Dedifferentiated amniotic fluid mesenchymal stem cell (primary cell): Measurements from ENCODE around the gene ALDH1A2.
"Not testable (repeated sequence)": the region's sequence is repeated elsewhere in the genome, so short reads cannot be mapped to it uniquely, and the experiment has no call there.

Experiments
- DNase-seq: peaks from one replicate; pipeline ENCODE4 v3.0.0-alpha.2; 2016; ENCODE audit errors: extremely low spot score

ALDH1A2 gene

DNA sequence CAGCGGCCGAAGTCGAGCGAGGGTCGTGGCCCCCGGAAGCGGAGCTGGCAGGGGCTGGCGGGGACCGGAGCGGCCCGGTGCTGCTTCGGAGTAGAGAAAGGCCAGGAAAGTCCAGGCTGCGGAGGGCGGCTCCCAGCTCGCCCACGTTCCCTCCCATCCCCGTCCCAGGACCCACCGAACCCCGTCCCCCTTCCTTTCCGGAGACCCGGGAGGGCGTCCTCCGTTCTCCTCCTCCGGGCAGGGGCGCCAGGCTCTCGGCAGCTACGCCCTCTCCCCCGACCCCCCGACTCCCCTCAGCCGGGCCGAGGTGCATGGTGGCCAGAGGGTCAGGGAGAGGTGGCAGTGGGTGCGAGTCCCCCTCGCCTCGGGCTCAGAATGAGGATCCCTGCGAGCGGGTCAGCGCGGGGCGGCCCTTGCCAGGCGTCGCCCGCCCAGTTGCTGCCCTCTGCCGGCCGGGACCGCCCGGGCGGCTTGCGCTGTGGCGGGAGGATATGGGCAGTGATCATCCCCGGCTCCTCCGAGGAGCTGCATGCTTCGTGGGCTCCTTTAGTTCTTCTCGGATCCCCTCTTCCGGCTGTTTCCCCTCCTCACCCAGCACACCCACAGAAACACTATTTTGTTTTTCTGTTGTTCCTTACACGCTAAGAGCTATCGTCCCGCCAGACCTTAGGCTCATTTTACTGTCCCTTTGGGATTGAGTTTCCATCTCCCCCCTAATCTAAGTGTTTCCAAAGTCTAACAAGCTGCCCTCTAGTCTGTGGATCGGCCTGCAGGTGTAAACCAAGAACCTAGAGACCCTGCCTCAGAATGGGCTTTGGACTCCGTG, 744 bp upstream of the ALDH1A2 start:
- DNase-seq, result peak; percentile 43

DNA sequence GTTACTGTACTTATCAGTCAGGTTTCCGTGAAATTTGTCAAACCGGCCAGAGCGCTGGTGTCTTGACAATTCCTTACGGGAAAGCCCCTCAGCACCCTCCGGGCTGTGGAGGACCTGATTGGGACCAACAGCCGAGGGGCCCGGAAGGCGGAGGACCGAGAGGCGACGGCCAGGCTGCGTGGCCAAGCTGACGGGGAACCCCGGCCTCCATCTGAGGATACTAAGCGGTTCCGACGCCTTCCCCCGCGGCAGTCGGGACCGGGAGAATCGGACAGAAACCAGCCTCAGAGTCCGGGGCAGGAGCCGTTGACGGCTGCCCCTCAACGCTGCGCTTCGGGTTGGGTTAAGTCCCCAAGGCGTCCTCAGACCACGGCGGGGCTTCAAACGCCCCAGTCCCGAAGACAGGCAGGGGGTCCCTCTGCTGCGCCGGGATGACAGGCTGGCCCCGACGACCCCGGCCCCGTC, 499 bp downstream of the ALDH1A2 start:
- no peak for DNase-seq

DNA sequence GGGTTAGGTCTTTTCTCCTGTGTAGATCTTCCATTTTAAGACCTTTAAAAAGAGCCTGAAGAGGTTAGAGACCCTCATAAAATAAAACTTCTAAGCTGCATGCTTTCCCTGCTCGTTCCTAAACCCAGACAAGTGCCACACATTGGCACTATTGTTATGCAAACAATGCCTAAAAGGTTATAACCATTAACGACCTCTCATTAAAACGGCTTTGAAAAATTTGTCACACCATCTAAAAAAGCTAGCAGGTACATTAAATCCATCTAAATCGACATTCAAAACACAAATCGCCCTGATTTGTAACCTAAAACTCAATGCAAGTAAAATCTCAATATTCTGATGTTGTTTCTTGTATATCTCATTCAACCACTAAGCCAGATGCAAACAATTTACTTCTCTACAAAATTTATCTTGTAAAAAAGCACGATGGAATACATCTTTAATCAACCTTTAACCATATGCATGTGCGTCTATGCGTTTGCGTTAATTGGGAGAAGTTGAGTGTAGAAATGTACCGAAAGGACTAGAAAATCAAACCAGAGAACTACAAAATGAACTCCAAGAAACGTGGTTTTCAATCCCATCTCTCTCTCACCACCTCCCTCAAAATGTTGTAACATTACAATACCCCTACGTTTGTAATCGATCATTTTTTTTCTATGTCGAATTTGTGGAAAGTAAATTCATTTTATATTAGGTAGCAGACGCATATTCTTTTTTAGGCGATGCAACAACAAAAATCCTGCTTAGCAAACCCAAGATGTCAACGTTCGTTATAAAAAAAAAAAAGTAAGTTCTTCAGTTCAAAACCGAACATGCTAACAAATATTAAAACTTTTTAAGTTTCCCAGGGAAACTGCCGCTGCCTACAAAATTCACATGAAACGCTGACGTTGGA, 1.2 kb downstream of the ALDH1A2 start:
- no peak for DNase-seq

DNA sequence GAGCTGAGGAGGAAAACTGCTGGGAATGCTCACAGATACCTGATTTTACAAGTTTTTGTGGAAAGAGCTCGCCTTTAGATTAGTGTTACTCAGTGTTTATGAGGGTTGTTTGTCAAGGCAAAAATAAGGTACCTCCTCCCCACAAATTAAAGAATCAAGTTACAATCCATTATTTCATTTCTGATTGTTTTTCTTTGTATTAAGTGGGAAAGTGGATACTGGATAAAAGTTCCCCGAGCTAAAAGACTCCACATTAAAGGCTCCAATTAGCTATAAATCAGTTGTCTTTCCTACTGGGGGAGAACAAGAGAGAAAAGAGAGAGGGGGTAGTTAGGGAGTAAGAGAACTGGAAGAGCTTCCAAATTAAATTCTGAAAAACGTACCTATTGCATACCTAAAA, 1.9 kb downstream of the ALDH1A2 start:
- DNase-seq, result no peak

DNA sequence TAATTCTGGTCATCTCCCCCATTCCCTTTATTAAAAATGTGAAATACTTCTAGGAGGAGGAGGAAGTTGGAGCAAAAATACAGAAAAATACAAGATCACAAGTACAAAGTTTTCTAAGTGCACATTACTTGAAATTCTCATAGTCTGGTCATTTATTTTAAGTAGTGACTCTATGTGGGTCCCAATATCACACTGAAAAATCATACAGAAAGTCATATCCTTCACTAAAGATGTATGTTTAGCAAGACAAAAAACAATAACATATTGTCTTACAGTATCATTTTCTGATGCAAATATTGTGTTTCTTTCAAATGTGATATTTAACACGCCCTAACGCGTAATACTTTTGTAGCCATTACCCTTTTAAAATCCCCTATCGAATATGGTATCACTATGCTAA, 2.5 kb downstream of the ALDH1A2 start:
- DNase-seq, result no peak

DNA sequence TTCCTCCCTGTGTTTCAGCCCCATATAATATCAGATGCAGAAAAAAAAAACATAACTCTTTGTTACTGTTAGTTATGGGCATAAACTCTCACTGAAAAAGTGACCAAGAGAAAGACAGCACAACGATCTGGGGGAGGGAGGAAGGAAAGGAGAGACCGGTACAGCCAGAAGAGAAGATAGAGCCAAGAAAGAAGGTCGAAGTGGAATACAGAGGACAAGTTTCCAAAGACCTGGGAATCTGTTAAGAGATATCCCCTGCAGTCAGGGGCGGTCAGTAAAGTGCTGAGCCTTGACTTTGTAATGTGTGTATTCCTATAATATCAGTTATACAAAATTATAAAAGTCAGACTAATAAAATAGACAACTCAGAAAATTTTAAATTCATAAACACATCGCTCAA, 3.3 kb downstream of the ALDH1A2 start:
- DNase-seq, result no peak

DNA sequence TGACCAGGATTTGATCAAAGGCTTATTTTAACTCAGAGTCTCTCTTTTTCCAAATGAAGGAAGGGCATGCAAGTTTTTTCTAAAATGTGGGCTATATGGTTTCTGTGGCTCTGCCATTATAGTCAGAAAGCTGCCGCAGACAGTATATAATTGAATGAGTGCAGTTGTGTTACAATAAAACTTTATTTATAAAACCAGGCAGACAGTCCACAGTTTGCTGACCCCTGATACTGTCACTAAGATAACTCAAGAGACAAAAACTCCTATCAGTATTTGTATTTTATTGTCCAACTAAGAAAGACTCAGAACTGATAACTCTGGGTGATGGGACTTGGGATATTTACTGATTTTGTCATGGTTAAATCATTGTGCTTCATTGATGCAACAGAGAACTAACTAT, 4.9 kb downstream of the ALDH1A2 start:
- DNase-seq, result no peak

DNA sequence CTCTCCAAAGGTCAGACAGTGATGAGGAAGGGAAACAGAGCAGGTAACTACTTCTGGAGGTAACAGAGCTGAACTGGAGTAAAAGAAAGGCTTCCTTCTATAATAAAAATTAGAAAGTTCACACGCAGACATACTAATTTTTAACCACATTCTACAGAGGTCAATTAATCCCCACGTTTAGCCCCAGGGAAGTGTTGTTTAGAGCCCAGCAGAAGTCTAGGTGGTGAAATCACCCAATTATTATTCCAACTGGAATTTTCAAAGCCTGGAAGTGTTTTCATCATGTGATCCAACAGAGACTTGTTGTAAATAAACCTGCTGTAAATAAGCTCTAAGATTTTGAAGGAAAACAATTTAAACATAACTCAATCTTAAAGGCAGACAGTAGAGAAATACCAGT, 6.8 kb downstream of the ALDH1A2 start:
- DNase-seq, result no peak

DNA sequence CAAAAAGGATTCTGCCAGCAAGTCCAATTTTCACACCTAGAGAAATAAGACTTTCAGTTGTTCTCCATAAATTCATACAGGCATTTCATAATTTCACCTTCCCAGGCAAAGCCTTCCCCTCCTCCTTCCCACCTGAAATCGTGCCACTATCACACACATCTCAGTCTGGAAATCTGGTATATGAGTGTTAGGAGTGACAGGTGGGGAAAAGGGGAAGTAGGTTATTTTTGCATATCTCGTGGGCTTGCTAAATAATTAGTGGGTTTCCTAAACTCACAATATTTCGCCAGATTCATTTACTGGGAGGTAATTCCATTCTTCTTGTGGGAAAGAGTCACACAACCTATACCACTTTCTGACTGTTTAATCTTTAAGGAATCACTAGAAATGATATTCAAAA, 7.4 kb downstream of the ALDH1A2 start:
- no peak for DNase-seq

DNA sequence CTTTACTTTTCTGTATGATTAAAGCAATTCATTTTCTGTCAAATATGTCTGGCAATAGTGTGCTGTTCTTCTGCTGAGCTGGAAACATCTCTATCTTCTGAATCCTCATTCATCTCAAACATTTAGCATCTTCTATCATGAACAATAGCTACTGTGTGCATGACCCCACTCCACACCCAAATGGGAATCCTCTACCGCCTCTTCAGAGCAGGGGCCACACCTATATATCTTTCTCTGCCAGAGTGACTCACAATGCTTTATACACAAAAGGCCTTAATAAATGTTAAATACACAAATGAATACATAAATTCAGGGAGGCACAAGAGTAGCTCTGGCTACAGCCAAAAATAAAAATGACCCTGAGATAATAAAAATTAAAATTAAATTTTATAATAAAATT, 8.0 kb downstream of the ALDH1A2 start:
- no peak for DNase-seq

DNA sequence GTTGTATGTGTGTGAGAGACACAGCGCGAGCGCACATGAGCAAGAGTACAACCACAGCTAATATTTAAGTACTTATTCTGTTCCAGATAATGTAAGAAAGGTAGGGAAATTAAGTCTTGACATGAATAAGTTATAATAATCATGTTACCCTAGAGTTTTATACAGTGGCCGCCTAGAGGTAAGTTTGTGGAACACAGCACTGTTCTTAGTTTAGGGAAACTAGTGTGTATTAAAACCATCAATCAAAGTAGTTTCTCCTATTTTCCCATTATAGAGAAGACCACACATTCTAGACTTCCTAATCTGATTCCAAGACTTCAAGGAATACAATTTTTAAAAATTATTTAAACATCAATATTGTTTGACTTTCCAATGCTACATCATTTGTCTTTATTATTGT, 9.5 kb downstream of the ALDH1A2 start:
- DNase-seq, result no peak

DNA sequence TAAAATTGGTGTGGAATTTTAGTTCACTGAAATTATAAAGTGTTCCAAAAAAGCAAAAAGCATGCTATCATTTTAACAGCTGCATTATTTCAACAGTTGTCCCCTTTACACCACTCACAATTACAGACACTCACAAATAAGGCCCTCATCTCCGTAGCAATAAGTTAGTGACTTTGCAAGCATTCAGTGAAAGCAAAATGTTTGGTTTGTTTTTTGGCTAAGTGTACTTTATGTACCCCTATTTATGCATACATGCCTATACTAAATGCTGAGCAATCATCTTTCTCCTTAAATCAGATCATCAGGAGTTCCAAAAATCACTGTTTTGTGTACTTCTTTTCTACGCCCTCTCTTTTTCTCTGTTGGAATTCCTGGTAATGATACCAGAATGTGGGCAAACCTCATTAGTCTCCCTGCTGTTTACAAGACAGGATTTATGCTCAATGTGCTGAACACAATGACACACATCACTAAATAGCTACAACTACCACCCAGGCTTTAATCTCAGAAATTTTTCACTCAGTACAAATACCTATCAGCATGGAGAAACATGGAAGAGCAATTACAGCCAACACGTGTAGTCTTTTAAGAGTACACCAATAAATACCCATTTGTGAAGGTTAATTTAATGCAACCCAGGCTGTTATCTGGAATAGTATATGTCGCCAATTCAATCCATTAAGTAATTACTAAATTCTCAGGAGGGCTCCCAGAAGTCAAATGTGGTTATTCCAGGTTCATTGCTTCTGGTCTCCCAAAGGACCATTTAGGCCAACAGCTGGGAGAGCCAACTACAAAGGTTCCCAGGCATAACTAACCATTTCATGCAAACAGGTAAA, 12.0 kb downstream of the ALDH1A2 start:
- no peak for DNase-seq

DNA sequence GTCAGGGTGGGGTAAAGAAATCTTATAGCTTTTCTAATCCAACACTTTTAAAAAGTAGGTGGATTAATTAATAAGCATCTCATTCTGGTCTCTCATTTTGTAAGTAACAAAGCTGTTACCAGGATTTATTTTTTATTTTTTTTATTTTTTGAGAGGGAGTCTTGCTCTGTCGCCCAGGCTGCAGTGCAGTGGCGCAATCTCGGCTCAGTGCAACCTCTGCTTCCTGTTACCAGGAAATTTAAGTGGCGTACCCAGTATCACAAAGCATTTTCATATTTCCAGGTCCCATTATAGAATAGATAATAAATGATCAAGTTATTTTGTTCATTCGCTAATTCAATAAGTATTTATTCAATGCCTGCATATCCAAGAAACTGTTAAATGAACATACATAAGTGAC, 13.2 kb downstream of the ALDH1A2 start:
- no peak for DNase-seq

DNA sequence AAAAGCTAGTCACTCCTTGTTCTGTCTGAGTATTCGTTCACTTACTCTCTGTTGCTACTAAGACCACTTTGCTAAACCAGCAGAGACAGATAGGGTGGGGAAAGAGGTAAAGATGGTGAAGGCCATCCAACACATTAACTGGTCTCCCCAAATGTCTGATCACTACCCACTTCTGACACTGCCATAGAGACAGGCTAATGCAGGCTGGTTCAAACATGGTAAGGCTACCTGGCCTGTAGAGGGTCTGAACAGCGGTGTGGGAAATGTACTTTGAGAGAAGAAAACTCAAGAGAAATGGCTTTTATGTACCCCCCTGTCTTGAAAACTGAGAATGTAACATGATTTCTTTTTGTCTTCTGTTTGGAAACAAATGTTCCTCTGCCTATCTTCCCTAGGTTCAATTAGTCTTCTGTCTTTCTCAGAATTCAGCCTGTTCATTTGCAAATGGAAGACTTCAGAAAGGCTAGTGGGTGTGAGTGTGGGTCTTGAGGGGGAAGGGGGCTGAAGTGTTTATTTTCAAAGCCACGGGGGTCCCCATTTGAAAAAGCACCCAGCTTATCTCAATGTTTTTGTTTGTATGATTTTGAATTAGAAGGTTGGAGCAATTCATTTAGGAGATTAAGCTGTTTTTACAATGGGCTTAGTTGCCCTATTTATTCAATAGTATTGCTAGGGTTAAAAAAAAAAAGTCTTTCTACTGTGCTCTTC, 15.8 kb downstream of the ALDH1A2 start:
- no peak for DNase-seq

DNA sequence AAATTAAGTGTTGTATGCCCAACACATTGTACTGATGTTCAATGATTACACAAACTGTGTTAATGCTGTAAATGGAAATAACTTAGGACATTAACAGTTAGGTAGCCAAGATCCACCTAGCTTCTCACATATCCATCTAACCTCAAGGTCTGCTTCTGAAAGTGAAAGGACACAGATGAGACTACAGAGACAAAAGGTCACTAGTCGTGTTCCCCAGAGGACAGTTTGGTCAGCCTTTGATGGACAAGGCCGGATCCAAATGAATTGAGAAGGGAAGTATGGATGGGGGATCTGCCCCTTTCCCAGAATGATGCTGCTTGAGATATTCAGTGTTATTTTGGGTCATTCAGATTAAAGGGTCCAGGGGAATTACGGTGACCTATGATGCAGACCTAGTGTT, 17.2 kb downstream of the ALDH1A2 start:
- DNase-seq, result no peak

DNA sequence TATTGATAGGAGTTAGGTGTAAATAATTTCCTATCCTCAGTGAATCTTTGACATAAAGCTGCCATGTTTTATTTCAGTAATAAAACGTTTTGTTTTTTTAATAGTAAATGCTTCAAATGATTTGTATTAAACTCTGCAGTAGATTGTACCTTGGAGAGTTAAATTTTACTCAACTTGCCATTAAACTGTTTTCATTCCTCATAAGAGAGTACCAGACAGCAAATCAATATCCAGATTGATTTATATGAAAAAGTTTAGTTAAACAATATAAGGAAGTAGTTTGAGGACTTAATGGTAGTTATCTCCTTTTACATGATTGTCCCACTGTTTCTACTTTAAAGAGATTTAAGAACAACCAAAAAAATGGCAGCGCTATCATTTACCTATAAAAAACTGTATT, 18.4 kb downstream of the ALDH1A2 start:
- DNase-seq, result no peak

DNA sequence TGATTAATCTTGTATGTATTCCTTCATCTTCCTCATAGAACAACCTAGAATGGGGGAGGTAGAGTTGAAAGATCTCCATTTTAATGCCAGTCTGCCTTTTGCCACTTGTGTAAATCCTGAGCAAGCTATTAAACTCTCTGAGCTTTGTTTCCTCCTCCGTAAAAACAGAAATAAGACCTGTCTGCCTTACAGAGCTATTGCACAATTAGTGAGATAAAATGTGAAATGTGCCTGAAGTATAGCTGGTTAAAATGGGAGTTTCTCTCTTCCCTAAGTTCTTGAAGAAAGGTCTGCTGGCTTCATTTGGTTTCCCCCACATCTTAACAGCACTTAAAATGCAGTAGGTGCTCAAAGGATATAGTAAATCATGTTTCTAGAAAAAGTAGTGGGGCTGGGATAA, 19.0 kb downstream of the ALDH1A2 start:
- DNase-seq, result no peak

DNA sequence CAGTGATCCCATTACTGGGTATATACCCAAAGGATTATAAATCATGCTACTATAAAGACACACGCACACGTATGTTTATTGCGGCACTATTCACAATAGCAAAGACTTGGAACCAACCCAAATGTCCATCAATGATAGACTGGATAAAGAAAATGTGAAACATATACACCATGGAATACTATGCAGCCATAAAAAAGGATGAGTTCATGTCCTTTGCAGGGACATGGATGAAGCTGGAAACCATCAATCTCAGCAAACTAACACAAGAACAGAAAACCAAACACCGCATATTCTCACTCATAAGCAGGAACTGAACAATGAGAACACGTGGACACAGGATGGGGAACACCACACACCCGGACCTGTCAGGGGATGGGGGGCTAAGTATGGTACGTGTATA, 20.1 kb downstream of the ALDH1A2 start:
- not testable (repeated sequence) for DNase-seq

DNA sequence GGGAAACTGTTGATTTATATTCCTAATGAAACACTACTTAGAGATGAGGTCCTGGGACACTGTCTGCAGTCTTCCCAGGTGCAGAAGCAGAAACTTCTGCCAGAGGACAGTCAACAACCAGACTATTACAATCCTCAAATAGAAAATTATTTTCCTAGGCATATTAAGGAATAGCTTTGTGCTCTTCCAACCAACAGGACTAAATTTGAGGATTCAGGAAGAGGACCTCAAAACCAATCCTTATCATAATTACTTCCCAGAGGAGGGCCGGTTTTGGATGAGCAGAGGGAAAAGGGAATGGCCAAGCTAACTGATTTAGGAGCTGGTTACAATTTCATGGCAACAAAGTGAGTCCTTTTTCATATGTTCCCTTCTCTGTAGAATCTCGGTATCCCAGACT, 21.0 kb downstream of the ALDH1A2 start:
- no peak for DNase-seq

DNA sequence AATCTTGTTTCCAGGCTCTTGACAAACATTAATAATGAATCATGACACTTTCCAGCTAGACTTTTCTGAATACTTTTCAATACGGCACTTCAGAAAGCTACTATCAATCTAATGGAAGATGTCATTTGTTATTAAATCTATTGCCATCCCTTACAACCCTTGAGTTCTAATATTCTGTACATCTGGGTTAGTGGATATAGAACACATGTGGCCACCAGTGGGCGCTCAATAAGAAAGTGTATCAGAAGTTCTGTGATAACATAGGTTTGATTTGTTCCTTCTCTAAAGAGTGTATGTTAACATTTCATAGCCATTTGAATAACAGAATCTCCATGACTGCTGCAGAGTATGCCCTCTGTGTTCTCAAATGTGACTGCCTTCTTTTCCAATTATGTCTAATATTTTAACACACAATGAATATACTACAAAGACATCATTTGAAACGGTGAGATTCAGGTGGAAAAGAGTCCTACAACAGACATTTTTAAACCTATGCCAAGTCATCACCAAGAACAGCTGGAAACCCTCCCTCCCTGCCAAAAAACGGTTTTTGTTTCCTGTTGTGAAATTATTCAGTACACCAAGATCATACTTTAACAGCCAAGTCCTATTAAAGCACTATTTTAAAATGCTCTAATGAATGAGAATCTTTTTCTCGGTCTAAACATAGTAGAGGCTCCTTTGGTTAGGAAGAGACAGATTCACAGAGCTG, 22.2 kb downstream of the ALDH1A2 start:
- no peak for DNase-seq

DNA sequence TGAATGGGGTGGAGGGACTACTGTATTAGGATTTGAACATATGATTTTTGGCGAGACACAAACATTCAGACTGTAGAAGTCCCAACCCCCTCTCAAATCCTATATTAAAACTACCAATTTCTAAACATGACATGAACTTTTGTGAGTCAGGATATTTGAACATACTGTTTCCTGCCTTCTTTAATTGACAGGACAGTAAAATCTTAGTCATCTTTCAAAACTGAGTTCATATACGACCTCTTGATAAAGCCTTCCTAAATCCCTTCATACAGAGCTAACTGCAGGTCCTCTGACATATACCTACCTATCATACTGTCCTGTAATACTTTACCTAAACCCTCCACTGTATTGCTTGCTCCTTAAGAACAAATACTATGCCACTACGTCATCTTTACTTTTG, 23.5 kb downstream of the ALDH1A2 start:
- DNase-seq, result no peak
